ENCODE results near the gene ALOX15. TPM values are rescaled to one million over a fixed set of nuclear protein-coding genes. Genes with fewer than 3 reads are reported as not detected.

ALOX15 gene
- total RNA-seq, 1 experiment from 2014 or later: 0.31 TPM

DNA sequence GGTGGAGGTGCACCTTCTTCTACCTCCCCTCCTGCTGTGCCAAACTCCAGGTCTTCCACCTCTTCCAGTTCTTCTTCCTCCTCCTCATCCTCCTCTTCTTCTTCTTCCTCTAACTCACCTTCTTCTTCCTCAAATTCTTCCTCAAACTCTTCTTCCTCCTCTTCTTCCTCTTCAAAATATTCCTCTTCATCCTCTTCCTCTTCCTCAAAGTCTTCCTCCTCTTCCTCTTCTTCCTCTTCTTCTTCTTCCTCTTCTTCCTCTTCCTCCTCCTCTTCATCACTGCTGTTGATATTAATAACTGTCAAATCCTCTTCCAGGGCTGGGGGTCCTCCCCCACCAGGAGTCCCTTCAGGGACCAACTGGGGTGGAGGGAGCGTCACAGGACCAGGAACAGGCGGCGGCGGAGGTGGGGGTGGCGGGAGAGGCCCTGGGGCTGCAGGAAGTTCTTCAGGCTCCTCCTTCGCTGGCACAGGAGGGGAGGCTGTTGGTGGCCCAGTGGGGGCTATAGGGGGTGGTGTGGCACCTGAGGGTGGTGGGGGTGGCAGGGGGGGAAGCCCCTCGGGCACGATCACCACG is 30.7 kb upstream of the ALOX15 start:
- no peak overlapping the region; a peak in 2 of 7 replicates for H3K27ac Mint-ChIP-seq

More for the DNA sequence above, 30.7 kb upstream of the ALOX15 start:
- Histone ChIP-seq H3K56ac (ENCODE audit: insufficient read length, low read depth, low read length) (no peak overlapping the region), H3K9me3 (ENCODE audit: control insufficient read depth, low read depth, low read length) (no peaks in the 10 kb centered on the region), H4K8ac (replicated peaks; ENCODE audit: insufficient read length, low read depth, low read length) (no peak overlapping the region), H2AK5ac (ENCODE audit: insufficient read length, low read length) (no peak overlapping the region), H3K14ac (ENCODE audit: insufficient read depth, low read length) (no peak overlapping the region), H3K27ac (ENCODE audit: insufficient read length, low read depth, low read length) (no peak overlapping the region), H3K4ac (ENCODE audit: low read depth, low read length) (no peak overlapping the region), H4K91ac (ENCODE audit: insufficient read length, low read depth, low read length) (no peak overlapping the region), H3K23me2 (ENCODE audit: insufficient read length, low read depth, low read length, poor library complexity, severe bottlenecking) (no peaks in the 10 kb centered on the region), H3K18ac (ENCODE audit: insufficient read length, low read depth, low read length) (no peak overlapping the region), H2BK12ac (ENCODE audit: insufficient read length, low read depth, low read length) (no peak overlapping the region), H3K79me1 (ENCODE audit: insufficient read depth, low read depth, low read length, poor library complexity, severe bottlenecking) (no peaks in the 10 kb centered on the region), H3T11ph (ENCODE audit: low read length) (no peak overlapping the region), H3K4me2 (ENCODE audit: insufficient read depth, insufficient read length, low read length) (no peak overlapping the region), H3K27me3 (ENCODE audit: insufficient read depth, low read length) (no peaks in the 10 kb centered on the region), H3K23ac (ENCODE audit: insufficient read length, low read depth, low read length) (no peak overlapping the region), H4K20me1 (ENCODE audit: control insufficient read depth, insufficient read depth, insufficient read length) (no peaks in the 10 kb centered on the region), H2BK5ac (ENCODE audit: insufficient read length, low read length) (no peak overlapping the region), H2AFZ (ENCODE audit: low read length) (no peak overlapping the region), H2BK120ac (ENCODE audit: low read depth, low read length, poor library complexity, severe bottlenecking) (no peak overlapping the region), H2BK15ac (ENCODE audit: low read depth, low read length) (no peak overlapping the region), H2BK20ac (ENCODE audit: low read depth, low read length, poor library complexity, severe bottlenecking) (no peak overlapping the region), H4K5ac (ENCODE audit: insufficient read length, low read depth, low read length) (no peak overlapping the region), H3K9ac (ENCODE audit: extremely low read depth, insufficient read length, low read length) (no peak overlapping the region), H3K4me1 (ENCODE audit: insufficient read depth, low read length) (no peaks in the 10 kb centered on the region; the same call in 1 of the 2 replicates), H3K79me2 (ENCODE audit: insufficient read depth, low read length) (no peaks in the 10 kb centered on the region)
- no peaks in the 10 kb centered on the region for H3K9me3 Mint-ChIP-seq
- H3K27me3 Mint-ChIP-seq (ENCODE audit: low read depth): no peaks in the 10 kb centered on the region
- peaks cover 6 to 9% of the 10 kb centered on the region in 2 experiments for H3K4me1 Mint-ChIP-seq
- no CpG with 5 or more reads among the region's 9 CpGs for WGBS (ENCODE audit: extremely low coverage, insufficient read length, low lambda C conversion rate)
- H3K36me3 Mint-ChIP-seq (ENCODE audit: insufficient read depth in 1 of 3, low read depth in 3 of 3): peaks cover 47 to 74% (median 68%) of the 10 kb centered on the region in 3 experiments
- TF ChIP-seq, protein P1, sequence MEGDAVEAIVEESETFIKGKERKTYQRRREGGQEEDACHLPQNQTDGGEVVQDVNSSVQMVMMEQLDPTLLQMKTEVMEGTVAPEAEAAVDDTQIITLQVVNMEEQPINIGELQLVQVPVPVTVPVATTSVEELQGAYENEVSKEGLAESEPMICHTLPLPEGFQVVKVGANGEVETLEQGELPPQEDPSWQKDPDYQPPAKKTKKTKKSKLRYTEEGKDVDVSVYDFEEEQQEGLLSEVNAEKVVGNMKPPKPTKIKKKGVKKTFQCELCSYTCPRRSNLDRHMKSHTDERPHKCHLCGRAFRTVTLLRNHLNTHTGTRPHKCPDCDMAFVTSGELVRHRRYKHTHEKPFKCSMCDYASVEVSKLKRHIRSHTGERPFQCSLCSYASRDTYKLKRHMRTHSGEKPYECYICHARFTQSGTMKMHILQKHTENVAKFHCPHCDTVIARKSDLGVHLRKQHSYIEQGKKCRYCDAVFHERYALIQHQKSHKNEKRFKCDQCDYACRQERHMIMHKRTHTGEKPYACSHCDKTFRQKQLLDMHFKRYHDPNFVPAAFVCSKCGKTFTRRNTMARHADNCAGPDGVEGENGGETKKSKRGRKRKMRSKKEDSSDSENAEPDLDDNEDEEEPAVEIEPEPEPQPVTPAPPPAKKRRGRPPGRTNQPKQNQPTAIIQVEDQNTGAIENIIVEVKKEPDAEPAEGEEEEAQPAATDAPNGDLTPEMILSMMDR (conservative IDR thresholded peaks at IDR 0.05): no peak
- no peak overlapping the region for H3K4me3 Mint-ChIP-seq
- DNase-seq: no peak
